B cell (primary cell): ENCODE measurements around the gene FBXO5. TPM values are rescaled to one million over a fixed set of nuclear protein-coding genes. Genes with fewer than 3 reads are reported as not detected.
A peak's percentile ranks its signal among the peaks of the same experiment; 100 is the strongest.

Experiments used
- ATAC-seq: fragments of 200-7000 bp; cut with Tn5 transposase; one replicate; pipeline ENCODE4 v1.10.0; 2021; ENCODE audit warnings: low read depth, mild to moderate bottlenecking, moderate number of reproducible peaks, moderate library complexity
- CTCF ChIA-PET: fragments of 350-600 bp; sonication (Branson Sonifier 250); formaldehyde crosslinking; loops from one replicate; lab custom pipeline; 2021; ENCODE audit warnings: antibody characterized with exemption, inconsistent platforms; lab: Charles Lee
- POLR2A ChIA-PET: fragments of 350-600 bp; sonication (Branson Sonifier 250); formaldehyde crosslinking; loops from one replicate; lab custom pipeline; 2021; ENCODE audit warnings: antibody characterized with exemption; lab: Charles Lee
- DNase-seq: peaks from one replicate; pipeline ENCODE4 v3.0.0; 2013
- H2AFZ ChIP-seq: 2 replicates; pipeline ENCODE4 v1.6.1; 2012; ENCODE audit warnings: mild to moderate bottlenecking, low read depth, low read length; ENCODE audit not compliant: insufficient read depth, poor library complexity, severe bottlenecking
- H3K27ac ChIP-seq, 2 donors: 1 replicate in 1 of 2; 2 replicates in 1 of 2; pipeline ENCODE4 v1.5.1; 2012 to 2013; ENCODE audit warnings: low read length in 2 of 2, mild to moderate bottlenecking in 2 of 2, moderate library complexity in 1 of 2
- H3K27me3 ChIP-seq, 4 experiments: fragments of 200-600 bp in 1 of 4; sonication (generic) in 1 of 4; replicated peaks in 1 of 4; 1 replicate in 2 of 4; 2 replicates in 2 of 4; pipeline versions ENCODE4 v1.6.1 to v1.7.0; 2013 to 2016; ENCODE audit warnings: low read length in 3 of 4, mild to moderate bottlenecking in 2 of 4, mixed read lengths in 1 of 4, moderate library complexity in 1 of 4; ENCODE audit not compliant: insufficient read depth in 4 of 4, control insufficient read depth in 3 of 4; ENCODE audit errors: control extremely low read depth in 1 of 4
- H3K36me3 ChIP-seq, 2 experiments: replicated peaks in 1 of 2; 1 replicate in 1 of 2; 2 replicates in 1 of 2; pipeline versions ENCODE4 v1.6.1 to v1.7.1; 2013; ENCODE audit warnings: low read length in 1 of 2; ENCODE audit not compliant: insufficient read depth in 2 of 2, control insufficient read depth in 1 of 2; ENCODE audit errors: control extremely low read depth in 1 of 2, extremely low read depth in 1 of 2
- H3K4me1 ChIP-seq, 2 donors: fragments of 200-600 bp in 1 of 2; sonication (generic) in 1 of 2; 1 replicate in 1 of 2; 2 replicates in 1 of 2; pipeline versions ENCODE4 v1.5.1 to v1.6.1; 2013 to 2017; ENCODE audit warnings: low read length in 2 of 2; ENCODE audit not compliant: control insufficient read depth in 2 of 2, insufficient read depth in 2 of 2
- H3K4me2 ChIP-seq: replicated peaks from 2 replicates; pipeline ENCODE3; 2012; ENCODE audit warnings: mild to moderate bottlenecking, low read depth, low read length; ENCODE audit not compliant: poor library complexity, severe bottlenecking
- H3K4me3 ChIP-seq, 5 experiments: fragments of 200-600 bp in 1 of 5; sonication (generic) in 1 of 5; 1 replicate in 3 of 5; 2 replicates in 2 of 5; pipeline versions ENCODE4 v1.5.1 to v1.7.0; 2011 to 2016; ENCODE audit warnings: low read length in 4 of 5, mild to moderate bottlenecking in 4 of 5, low read depth in 2 of 5, control low read depth in 1 of 5, moderate library complexity in 1 of 5; ENCODE audit not compliant: insufficient read depth in 1 of 5; ENCODE audit errors: control extremely low read depth in 1 of 5, extremely low read depth in 1 of 5
- H3K79me2 ChIP-seq: fragments of 200-600 bp; sonication (generic); one replicate; pipeline ENCODE4 v1.6.0; 2016; ENCODE audit warnings: low read length; ENCODE audit not compliant: control insufficient read depth, insufficient read depth
- H3K9ac ChIP-seq: fragments of 200-600 bp; sonication (generic); 2 replicates; pipeline ENCODE4 v1.6.1; 2017; ENCODE audit warnings: mild to moderate bottlenecking, low read length, moderate library complexity
- H3K9me3 ChIP-seq, 3 donors: one replicate each; pipeline versions ENCODE4 v1.6.1 to v1.7.1; 2013; ENCODE audit warnings: low read length in 2 of 3; ENCODE audit not compliant: control insufficient read depth in 2 of 3, insufficient read depth in 1 of 3; ENCODE audit errors: control extremely low read depth in 1 of 3
- H4K20me1 ChIP-seq: 2 replicates; pipeline ENCODE4 v1.6.0; 2012; ENCODE audit warnings: mild to moderate bottlenecking, low read length; ENCODE audit not compliant: insufficient read depth, control insufficient read depth, poor library complexity, severe bottlenecking
- H3K27ac Mint-ChIP-seq: one replicate; pipeline ENCODE4 v1.8.0; 2021; ENCODE audit warnings: mixed read lengths
- H3K27me3 Mint-ChIP-seq: one replicate; pipeline ENCODE4 v1.8.0; 2021; ENCODE audit warnings: mixed read lengths
- H3K4me1 Mint-ChIP-seq: one replicate; pipeline ENCODE4 v1.8.0; 2021; ENCODE audit warnings: mixed read lengths
- H3K4me3 Mint-ChIP-seq: one replicate; pipeline ENCODE4 v1.8.0; 2021; ENCODE audit warnings: mixed read lengths
- H3K9me3 Mint-ChIP-seq: one replicate; pipeline ENCODE4 v1.8.0; 2022; ENCODE audit warnings: mixed read lengths; ENCODE audit not compliant: insufficient read depth
- EZH2 ChIP-seq: IDR thresholded peaks from 2 replicates; pipeline ENCODE4 v1.6.1; 2012; ENCODE audit warnings: borderline replicate concordance, low read depth, mild to moderate bottlenecking, moderate library complexity, low read length; ENCODE audit not compliant: insufficient read depth, poor library complexity, severe bottlenecking
- WGBS: methylation state at CpG from one replicate; pipeline ENCODE4 v1.1.5; 2013; ENCODE audit warnings: missing lambda C conversion rate; ENCODE audit not compliant: insufficient coverage; 5-methylcytosine and 5-hydroxymethylcytosine counted together
- intact Hi-C: fragments of 100-400 bp; cut with micrococcal nuclease; formaldehyde crosslinking; loops from one replicate; pipeline ENCODE4 v1.10.0; 2022
- polyA plus RNA-seq: library from polyadenylated mRNA; depleted of rRNA; stranded (reverse); fragments of >200 nt; gene quantifications from 2 replicates; pipeline ENCODE4 v1.2.3, GENCODE V29; 2012
- total RNA-seq, 2 donors: library from RNA; stranded (reverse); fragments of 120-200 nt in 1 of 2; gene quantifications; 1 replicate in 1 of 2; 2 replicates in 1 of 2; pipeline versions ENCODE4 v1.2.3 to v1.2.4, GENCODE V29; 2013 to 2022
- TF ChIP-seq, protein P1 (sequence below): fragments of 200-600 bp; IDR thresholded peaks from one replicate; pipeline ENCODE4 v1.8.0; 2022; ENCODE audit warnings: antibody characterized with exemption, mild to moderate bottlenecking

The FBXO5 gene
- total and polyA plus RNA-seq, 2 donors (not counting 1 experiment from before 2014, with no cell fraction given), result 3.9 to 14.6 TPM

DNA sequence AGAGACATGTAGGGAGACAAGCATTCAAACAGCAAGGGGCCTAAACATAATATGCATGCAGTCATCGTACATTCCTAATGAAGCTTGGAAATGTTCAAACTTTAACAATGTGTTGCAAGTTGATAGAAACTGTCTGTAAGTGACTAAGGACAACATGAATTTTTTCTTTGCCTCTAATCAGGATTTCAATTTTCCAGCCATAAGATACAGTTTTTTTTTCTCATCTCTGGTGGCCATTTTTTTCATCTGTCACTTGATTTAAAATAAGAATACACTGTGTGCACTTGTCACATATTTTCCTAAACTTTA, 41.8 kb upstream of the FBXO5 start:
- Histone ChIP-seq H3K27ac (no peak overlapping the region), H3K4me3 (no peak overlapping the region), H3K4me2 (no peak overlapping the region), H3K9me3 (no peaks in the 10 kb centered on the region), H4K20me1 (no peaks in the 10 kb centered on the region), H2AFZ (no peak overlapping the region), H3K79me2 (no peaks in the 10 kb centered on the region), H3K36me3 (no peaks in the 10 kb centered on the region), H3K4me1 (peaks cover 0 to 3% of the 10 kb centered on the region in 2 donors), H3K27me3 (peaks cover 0 to 4% (median 0%) of the 10 kb centered on the region in 4 experiments), H3K9ac (no peak overlapping the region)
- intact Hi-C loops, result loop anchor here (1.0 kb wide), 2 partner anchors 76 to 160 kb away; no protein-coding TSS in a partner anchor
- Mint-ChIP-seq H3K9me3 (no peaks in the 10 kb centered on the region), H3K27ac (no peak overlapping the region), H3K4me1 (no peaks in the 10 kb centered on the region), H3K27me3 (peaks cover 28% of the 10 kb centered on the region), H3K4me3 (no peak overlapping the region)
- TF ChIP-seq, protein P1, sequence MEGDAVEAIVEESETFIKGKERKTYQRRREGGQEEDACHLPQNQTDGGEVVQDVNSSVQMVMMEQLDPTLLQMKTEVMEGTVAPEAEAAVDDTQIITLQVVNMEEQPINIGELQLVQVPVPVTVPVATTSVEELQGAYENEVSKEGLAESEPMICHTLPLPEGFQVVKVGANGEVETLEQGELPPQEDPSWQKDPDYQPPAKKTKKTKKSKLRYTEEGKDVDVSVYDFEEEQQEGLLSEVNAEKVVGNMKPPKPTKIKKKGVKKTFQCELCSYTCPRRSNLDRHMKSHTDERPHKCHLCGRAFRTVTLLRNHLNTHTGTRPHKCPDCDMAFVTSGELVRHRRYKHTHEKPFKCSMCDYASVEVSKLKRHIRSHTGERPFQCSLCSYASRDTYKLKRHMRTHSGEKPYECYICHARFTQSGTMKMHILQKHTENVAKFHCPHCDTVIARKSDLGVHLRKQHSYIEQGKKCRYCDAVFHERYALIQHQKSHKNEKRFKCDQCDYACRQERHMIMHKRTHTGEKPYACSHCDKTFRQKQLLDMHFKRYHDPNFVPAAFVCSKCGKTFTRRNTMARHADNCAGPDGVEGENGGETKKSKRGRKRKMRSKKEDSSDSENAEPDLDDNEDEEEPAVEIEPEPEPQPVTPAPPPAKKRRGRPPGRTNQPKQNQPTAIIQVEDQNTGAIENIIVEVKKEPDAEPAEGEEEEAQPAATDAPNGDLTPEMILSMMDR, result peak; percentile 51
- TF ChIP-seq EZH2, result no peak
- 20% methylated on average over 1 of the region's 1 CpG for WGBS
- DNase-seq (no peak), ATAC-seq (no peak)
- ChIA-PET POLR2A (no interaction called here), CTCF (interaction anchor here (0.8 to 2.2 kb wide), 11 partner anchors 8 to 277 kb away, joined by 3 to 15 read pairs (median 3); no protein-coding TSS in a partner anchor)

DNA sequence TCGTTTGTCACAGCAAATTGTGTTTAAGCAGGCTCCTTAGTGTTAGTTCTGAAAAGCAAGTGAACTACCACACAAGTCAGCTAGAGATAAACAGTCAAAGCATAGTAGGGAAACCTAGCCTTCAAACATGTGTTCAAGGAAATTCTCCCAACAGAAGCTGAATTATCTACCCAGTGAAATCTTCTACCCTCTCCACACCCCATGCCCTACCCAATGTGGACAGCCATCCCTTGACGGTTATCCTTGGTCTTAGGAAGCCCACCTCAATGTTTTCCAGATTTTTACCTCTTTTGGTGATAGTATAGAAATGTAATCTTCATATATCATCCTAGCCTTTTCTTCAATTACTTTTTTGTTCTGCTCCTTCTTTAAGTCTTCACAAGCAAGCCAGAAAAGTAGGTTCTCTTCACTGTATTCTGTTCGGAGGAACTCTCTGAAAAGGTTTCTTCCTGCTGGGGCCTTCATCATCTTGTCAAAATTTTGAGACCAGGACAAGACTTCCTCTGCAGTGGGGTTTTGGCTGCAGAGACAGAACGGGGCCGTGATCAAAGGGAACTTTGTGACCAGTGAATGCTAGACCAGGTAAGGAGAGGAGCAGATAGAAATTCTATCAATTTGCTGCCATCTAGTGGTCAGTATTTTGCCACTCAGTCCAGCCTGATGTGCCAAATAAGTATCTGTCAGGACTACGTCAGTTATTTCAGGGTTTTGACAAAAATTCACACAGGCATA, 41.3 kb upstream of the FBXO5 start:
- H3K36me3 ChIP-seq, result no peaks in the 10 kb centered on the region
- no peak overlapping the region for H3K9ac ChIP-seq
- H3K4me1 ChIP-seq, result peaks cover 0 to 3% of the 10 kb centered on the region in 2 donors
- H3K4me1 Mint-ChIP-seq, result no peaks in the 10 kb centered on the region
- no peak overlapping the region for H3K4me3 Mint-ChIP-seq
- no peak overlapping the region for H3K4me2 ChIP-seq
- DNase-seq (peak; percentile 74), ATAC-seq (peak; percentile 81)
- WGBS, result 23% methylated on average over 4 of the region's 6 CpGs
- no peak overlapping the region for H3K4me3 ChIP-seq
- ChIA-PET CTCF (interaction anchor here (0.6 to 2.2 kb wide), 10 partner anchors 10 to 277 kb away, joined by 3 to 15 read pairs (median 4); no protein-coding TSS in a partner anchor), POLR2A (no interaction called here)
- TF ChIP-seq, protein P1, result peak; percentile 91
- TF ChIP-seq EZH2, result no peak
- no peak overlapping the region for H3K27ac Mint-ChIP-seq
- no peaks in the 10 kb centered on the region for H3K9me3 ChIP-seq
- no peak overlapping the region for H2AFZ ChIP-seq
- H4K20me1 ChIP-seq, result no peaks in the 10 kb centered on the region
- peaks cover 28% of the 10 kb centered on the region for H3K27me3 Mint-ChIP-seq
- H3K79me2 ChIP-seq, result no peaks in the 10 kb centered on the region
- peaks cover 0 to 4% (median 0%) of the 10 kb centered on the region in 4 experiments for H3K27me3 ChIP-seq
- intact Hi-C loops, result loop anchor here (1.0 kb wide), 2 partner anchors 76 to 160 kb away; no protein-coding TSS in a partner anchor
- H3K9me3 Mint-ChIP-seq, result no peaks in the 10 kb centered on the region
- no peak overlapping the region for H3K27ac ChIP-seq
